HG02938 (cell line): ENCODE results near the gene FEN1.

ENCODE experiments used
- ATAC-seq: cut with Tn5 transposase; IDR thresholded peaks from one replicate; pipeline ENCODE4 v1.9.1; 2021; ENCODE audit warnings: mild to moderate bottlenecking, moderate library complexity; ENCODE audit not compliant: unreplicated experiment

FEN1 gene

DNA sequence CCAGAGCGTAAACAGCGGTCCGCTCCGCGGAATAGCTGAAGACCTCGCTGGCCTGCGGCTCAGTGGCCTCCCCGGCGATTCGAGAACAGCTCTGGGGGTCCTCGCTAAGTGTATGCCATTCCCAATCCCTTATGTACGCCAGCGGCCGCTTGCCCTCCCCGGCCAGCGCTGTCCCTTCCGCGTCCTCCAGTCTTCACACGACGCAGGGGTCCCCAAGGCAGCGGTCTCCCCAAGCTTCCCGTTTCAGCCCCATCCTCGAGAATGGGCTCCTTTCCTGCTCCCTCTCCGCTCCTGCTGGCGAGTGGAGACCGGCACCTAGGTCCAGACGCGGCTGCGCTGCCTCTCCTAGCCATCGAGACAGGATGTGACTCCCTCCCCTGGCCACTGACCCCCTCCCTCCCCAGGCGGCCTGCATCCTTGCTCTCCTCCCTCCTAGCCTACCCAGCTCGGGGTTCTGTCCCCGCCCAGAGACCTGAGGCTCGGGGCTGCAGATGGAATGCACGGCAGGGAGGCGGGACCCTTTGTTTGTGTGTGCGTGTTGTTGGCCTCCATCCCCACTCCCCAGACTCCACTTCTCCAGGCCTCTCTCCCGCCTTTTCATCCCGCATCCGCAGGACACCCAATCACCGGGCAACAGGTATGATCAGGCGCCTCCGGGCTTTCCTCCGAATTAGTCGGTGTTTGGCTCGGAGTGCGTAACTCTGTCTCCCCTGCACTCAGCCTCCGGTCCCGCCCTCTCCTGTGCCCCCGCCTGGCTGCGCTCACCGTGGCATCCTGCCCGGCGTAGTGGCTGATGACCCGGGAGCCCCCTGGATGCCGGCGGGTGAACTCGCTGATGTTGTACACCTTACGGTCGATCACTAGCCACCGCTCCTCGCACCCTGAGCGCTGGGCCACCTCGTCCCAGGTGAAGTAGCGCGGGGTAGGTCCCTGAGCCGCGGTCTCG, 23.4 kb downstream of the FEN1 start:
- peak; percentile 32 for ATAC-seq

DNA sequence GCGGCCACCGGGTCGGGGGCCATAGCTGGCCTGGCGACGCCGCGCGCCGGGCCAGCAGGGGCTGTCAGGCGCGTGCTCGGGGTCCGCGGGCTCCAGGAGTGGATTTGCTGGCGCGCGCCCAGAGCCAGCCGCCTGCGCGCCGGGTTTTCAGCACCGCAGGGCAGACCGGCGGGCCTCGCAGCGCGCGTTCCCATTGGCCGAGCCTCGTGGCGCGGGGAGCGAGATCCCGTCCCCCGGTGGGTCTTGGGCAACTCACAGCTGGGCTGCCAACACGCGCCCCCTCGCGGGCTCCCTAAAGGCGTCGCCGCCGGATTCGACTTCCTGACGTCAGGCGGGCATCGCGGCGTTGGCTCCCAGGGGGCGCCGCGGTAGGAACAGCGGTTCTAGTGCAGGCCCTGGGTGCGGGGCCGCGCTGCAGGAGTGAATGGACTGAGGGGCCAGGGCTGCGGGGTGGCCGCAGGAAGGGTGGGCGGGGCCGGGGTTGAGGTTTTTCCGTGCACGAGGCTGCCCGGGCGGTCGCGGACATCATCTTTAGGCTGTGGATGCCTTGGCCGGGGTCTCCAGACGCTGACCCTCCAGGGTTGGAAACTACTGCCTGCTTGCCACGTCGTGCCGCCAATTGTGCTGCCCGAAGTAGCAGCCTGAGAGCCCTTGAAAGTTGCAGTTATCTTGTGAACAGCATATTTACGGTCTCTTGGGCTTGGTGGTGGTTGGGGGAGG, 24.2 kb downstream of the FEN1 start, which contains the start of gene FADS1:
FADS1 (minus strand) TSS at position 268 of the 720 bp plus-strand sequence; CDS start at position 194, 74 bp downstream.
- peak; percentile 34 for ATAC-seq

DNA sequence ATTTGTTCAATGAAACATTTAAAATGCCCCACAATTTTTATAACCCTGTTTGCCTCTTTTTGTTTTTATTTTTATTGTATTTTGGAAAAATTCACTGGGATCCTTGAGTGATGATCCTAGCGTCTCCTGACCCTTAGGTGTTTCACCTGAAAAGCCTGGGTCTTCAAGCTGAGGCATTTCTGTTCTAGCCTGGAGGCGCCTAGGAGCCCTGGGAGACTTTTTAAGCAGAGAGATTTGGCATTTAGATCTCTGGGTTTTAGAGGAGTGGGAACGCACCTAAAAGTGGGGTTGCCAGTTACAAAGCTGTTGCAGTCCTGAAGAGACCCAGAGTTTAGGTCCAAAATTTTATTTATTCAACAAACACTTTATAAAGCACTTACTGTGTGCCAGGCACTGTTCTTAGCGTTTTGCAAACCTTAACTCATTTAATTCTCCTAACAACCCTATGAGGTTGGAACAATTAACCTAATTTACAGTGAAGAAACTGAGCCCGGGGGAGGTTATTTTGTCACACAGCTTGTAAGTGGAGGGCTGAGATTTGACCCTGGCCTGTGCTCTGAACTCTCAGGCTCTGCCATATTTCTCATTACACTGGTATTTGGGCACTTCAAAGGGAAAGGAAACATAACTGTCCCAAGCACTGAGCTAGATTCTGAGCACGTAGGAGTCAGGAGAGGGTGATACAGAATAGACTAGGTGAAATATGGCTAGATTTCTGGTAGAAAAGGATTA, 24.9 kb downstream of the FEN1 start:
- ATAC-seq = no peak

DNA sequence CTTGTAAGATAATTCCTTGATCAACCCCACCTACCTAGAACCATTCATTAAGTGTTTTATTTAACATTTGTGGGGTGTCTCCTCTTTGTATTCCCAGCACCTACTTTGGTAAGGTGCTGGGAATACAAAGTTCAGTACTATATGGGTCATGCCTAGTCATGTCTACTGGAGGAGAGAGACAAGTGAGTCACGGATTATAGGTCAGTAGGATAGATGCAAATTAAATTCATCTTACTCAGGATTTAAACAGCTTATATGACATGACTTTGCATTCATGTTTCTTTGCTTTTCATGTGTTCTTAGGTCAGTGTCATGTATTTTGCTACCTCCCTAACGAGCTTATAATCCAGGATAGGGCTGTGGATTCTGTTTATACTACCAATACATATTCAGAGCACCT, 27.5 kb downstream of the FEN1 start:
- ATAC-seq = no peak

DNA sequence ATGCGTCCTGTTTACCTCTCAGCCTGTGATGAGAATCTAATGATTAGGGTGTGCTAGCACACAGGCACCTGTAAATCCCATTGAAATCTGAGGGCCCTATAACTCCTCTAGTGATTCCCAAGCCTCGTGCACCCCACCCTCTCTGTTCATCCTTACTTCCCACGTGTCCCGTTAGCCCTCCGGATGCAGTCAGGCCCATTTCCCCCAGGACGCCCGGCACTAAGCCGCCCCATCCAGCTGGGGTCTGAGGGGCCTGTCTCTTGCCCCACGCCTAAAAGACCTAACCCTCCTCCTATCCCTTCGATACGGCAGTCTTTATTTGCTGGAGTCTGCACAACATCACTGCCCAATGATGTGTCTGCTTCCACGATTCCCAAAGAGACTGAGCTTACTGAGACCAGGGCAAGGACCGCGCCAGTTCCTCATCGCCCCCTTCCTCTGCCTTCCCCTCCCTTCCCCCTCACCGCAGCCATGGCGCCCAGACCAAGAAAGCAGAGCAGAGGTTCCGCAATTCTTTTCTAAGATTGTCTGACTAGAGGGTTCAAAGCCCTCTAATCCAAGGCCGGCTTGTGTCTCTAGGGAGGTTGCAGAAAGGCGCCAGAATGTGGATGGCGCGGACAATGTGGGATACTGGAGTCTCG, 34.3 kb downstream of the FEN1 start:
- peak; percentile 5 for ATAC-seq

DNA sequence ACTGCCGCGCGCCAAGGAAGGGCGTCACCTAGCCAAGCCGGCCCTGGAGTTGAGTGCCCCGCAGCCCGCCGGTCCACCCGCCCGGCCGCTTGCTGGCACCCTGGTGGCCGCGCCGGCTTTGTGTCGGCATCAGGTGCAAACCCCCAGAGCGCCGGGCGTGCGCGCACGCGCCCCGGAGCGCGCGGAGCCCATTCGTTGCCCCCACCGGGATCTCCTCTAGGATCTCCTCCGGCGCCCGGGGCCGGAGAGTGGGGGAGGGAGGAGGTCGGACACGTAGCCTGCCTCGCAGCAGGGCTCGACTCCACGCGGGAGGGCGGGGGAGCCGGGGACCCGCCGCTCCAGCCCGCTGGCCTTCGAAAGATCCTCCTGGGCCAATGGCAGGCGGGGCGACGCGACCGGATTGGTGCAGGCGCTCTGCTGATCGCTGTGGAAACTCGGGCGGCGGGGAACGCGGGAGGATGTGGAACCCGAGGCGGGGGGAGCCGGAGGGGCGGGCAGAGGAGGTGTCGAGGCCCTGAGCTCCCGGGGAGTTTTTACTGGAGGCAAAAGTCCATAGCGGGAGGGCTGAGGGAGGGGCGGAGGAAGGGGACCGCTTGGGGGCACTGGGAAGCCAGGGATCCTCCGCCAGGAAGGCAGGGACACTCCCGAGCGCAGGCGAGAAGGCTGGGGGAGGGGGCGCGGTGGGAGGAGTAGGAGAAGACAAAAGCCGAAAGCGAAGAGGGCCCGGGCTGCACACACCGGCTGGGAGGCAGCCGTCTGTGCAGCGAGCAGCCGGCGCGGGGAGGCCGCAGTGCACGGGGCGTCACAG, 35.1 kb downstream of the FEN1 start, which contains the start of gene FADS2:
FADS2 (plus strand) TSS at position 730 of the 808 bp plus-strand sequence. CDS start 91 bp downstream, outside the sequence.
- peak; percentile 69 for ATAC-seq

DNA sequence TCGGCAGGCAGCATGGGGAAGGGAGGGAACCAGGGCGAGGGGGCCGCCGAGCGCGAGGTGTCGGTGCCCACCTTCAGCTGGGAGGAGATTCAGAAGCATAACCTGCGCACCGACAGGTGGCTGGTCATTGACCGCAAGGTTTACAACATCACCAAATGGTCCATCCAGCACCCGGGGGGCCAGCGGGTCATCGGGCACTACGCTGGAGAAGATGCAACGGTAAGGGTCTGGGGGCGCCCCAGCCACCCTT, 35.6 kb downstream of the FEN1 start:
- no peak for ATAC-seq

DNA sequence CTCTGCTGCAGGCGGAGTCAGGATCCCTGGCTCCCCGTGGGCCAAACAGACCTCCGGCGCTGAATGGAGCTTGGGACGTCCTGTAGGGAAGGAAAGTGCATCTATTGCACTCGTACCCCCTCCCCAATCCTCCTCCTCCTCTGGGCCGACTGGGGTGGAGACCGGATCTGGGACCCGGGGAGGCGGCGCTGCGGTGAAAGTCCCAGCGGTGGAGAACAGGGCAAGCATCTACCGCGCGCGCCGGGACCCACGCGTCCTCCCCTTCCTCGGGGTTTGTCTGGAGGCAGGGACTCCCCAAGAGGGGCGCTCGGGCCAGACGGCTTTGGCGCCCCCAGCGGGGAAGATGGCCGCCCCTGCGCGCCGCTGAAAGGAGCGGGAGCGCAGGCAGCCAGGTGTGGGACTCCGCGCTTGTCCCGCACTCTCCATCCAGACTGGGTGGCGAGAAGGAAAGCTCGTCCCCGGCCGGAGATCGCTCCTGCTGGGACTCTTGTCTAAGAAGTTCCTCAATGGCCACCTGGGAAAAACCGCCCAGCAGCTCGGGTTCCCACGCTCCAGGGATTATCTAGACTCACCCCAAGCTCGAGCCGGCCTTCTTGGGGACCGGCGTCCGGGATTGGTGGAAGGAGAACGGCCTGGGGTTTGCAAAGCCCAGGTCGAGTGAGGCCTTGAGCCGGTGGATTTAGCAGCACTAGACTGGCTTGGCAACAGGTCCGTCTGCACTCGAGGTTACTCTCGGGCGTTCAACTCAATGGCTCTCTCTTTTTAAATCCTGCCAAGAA, 36.1 kb downstream of the FEN1 start:
- ATAC-seq = no peak

DNA sequence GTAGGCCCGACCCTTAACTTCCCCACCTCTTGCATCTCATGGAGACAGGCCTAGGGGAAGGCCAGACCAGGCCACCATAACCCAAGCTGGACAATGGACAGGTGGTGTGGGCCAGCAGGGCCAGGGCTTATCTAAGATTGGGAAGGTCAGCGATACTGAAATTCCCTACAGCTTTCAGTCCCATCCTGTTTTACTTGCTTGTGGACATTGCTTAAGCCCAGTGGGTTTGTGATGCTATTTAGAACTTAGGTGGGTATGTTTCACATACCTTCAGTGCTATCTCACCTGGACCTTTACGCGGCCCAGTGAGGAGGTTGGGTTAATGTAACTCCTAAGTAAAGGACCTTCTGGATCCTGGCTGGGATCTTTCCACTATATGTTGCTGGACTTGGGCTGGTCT, 37.1 kb downstream of the FEN1 start:
- ATAC-seq = no peak

DNA sequence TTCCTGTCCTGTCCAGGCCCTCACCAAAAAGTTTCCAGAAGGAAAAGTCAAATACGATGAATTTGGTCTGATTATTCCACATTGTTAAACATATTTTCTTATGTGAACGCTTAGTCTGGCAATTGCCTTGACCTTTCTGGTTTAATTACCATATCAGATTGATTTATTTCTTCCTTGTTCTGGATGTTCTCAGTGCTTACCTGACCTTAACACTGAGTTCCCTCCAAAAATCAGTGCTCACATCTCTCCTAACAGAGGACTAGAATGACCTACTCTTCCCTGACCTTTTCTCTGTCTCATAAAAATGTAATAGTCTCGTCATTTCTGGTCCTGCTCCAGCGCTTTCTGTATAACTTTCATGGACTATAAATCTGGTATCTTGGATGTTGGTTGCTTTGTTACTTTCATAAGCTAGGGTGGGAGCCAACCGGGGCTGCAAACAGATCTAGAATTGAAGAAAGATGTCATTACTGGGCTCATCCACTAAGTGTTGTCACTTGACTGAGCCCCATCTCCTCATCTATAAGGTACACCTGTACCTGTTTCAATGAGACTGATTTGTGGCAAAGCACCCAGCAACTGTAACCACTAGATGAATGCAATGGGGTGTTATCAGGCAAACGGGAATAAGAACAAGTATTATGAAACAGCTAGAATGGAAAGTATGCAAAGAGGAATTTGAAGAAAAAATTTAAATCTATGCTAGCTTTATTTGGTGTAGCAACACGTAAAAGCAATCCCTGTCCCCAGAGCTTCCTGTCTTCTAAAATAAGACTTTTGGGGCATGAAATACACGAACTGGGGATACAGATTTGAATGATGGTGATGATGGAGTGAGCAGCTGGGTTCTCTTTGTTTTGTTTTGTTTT, 37.8 kb downstream of the FEN1 start:
- no peak for ATAC-seq

DNA sequence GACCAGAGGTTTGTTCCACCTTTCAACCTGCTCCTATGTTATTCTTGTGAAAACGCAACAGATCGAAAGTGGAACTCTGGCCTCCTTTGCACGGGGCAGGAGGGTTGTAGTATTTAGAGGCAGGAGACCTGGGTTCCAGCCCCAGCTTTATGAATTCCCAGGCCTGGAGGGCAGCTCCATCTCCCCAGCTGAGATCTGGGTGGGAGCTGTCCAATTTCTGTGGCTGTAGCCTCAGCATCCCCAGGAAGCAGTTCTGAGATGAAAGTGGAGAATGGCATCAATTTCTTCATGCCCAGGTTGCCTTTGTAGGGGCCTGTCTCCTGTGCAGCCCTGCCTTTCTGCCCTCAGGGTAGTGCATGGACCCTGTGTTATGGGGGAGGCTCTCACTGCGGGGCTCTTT, 39.5 kb downstream of the FEN1 start:
- ATAC-seq = no peak

DNA sequence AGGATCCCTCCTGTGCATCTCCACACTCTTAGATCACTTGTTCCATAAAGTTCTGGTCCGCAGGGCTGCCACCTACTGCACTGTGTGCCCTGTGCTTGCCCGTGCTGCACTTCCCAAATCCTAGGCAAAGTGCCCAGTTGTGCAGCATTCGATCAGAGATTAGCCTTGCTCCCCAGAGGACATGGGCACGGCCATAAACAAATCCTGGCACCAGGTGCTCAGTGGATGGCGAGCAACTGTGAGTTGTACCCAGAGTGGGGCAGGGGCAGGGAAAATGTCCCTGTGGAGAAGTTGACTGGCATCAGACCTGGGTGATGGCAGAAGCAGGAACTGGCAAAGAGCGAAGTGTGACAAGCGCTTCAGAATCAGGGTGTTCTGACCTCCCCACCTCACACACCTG, 40.0 kb downstream of the FEN1 start:
- no peak for ATAC-seq

DNA sequence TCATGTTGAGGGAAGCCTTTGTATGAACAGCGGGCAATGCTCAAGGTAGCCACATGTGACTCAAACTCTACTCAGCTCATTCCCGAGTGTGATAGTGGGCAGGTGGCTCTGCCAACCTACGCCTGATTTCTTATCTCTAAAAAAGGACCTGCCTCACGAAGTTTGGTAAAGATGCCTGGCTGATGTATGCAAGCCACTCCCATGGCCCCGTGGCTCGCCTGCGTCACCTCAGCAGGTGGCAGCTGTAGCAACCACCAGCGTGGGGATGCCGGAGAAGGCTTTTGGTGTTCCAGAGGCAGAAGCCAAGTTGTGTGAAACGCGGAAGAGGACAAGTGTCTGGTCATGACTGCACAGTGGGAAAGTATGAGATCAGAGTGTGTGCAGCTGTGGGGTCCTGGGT, 40.8 kb downstream of the FEN1 start:
- ATAC-seq = no peak

DNA sequence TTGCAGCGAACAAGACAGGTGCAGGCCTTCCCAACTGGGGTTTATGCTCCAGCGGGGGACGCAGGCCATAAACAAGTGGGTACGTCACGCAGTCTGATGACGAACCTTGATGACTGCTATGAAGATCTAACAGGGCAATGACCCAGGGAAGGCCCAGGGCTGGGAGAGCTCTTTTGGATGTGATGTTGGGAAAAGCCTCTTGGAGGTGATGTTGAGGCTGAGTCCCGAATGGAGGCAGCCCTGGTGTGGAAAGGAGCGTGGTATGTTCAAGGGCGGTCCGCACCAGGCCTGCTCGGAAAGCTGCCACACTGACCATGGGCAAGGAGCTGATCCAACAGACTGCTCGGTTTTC, 41.2 kb downstream of the FEN1 start:
- ATAC-seq = no peak

DNA sequence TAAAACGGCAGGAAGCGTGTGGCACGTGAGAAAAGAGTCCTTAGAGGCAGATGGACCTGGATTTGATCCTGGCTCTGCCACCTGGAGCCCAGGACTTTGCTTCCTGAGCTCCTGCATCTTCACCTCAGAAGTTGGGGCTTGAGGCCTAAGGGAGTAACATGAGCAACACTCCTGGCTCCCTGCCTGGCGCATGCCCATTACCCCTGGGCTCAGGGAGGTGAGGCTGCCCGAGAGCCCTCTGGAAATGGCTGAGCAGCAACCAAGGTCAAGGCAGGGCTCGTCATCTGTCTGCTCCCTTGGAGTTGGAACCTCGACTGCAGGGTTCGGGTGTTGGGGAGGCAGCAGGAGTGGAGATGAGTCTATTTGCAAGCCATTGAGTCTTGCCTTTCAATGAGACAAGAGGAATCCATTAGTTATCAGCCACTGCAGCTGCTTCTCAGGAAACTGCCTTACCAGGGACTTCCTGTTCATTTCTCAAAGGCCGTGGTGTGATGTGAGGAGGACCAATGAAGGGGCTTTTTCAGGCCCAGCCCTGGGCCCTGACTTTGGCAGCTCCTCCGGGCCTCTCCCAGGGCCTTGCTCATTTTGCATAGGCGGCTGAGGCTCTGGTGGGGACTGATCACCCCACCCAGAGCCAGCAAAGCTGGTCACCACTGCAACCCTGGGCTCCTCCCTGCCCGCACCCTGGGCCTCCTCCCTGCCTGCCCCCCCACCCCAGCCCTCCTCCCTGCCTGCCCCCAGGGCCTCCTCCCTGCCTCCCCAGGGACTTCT, 41.8 kb downstream of the FEN1 start:
- ATAC-seq = peak; percentile 91

DNA sequence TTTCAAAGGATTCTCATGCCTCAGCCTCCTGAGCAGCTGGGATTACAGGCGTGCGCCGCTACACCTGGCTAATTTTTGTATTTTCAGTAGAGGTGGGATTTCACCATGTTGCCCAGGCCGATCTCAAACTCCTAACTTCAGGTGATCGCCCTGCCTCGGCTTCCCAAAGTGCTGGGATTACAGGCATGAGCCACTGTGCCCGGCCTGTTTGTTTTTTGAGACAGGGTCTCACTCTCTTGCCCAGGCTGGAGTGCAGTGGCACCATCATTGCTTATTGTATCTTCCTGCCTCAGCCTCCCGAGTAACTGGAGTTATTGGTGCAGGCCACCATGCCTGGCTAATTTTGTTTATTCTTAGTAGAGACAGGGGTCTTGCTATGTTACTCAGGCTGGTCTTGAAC, 43.5 kb downstream of the FEN1 start:
- ATAC-seq = no peak

DNA sequence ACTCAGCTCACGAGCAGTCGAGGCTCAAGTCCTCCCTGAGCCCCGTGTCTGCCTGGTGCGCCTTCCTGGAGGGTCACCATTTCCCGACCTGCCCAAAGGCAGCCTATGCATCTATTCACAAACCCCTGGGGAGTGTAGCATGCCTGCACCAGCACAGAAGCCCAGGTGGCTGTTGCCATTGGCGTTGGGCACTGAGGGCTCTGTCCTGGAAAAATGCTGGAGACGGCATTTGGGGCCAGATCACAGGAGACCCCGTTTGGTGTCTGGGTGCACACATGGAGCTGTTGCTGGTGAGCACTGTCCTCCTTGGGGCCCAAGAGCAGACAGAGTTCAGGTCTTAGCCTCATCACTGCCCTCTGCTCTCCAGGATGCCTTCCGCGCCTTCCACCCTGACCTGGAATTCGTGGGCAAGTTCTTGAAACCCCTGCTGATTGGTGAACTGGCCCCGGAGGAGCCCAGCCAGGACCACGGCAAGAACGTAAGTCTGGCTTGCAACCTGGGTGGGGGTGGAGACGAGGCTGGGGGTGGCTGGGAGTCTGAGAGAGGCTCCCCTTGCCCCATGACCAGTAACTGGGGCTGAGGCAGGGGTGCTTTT, 44.8 kb downstream of the FEN1 start:
- no peak for ATAC-seq
